Left lobe of liver (tissue), 2 donors: Measurements from ENCODE around the gene ADCY7. TPM values are rescaled to one million over a fixed set of nuclear protein-coding genes. Genes with fewer than 3 reads are reported as not detected.

Source experiments
- ATAC-seq: fragments of 200-7000 bp; cut with Tn5 transposase; one replicate; pipeline ENCODE4 v1.9.1; 2020; ENCODE audit warnings: mild to moderate bottlenecking, moderate library complexity
- DNase-seq: peaks from one replicate; pipeline ENCODE4 v3.0.0-alpha.2; 2020; ENCODE audit warnings: low spot score
- total RNA-seq: library from RNA; stranded (reverse); gene quantifications from one replicate; pipeline ENCODE4 v1.2.1, GENCODE V29; 2021
- donor health status: DM: no; HTN: no; CAD: no; lungs with moderate emphysema.
- donor health status: DM: no; HTN: yes; CAD: no.

ADCY7 gene
- total RNA-seq, 1 donor from 2014 or later: 4.9 TPM

- peak; percentile 43 for DNase-seq
- no peak for ATAC-seq
These were observed 525 bp upstream of the ADCY7 start for GRCh38 chr16:50265716-50266336.

GRCh38 chr16:50267151-50267631 is 840 bp downstream of the ADCY7 start:
- no peak for ATAC-seq
- peak; percentile 41 for DNase-seq

GRCh38 chr16:50267651-50268050 is 1.3 kb downstream of the ADCY7 start:
- ATAC-seq: no peak
- DNase-seq: peak; percentile 39

DNA sequence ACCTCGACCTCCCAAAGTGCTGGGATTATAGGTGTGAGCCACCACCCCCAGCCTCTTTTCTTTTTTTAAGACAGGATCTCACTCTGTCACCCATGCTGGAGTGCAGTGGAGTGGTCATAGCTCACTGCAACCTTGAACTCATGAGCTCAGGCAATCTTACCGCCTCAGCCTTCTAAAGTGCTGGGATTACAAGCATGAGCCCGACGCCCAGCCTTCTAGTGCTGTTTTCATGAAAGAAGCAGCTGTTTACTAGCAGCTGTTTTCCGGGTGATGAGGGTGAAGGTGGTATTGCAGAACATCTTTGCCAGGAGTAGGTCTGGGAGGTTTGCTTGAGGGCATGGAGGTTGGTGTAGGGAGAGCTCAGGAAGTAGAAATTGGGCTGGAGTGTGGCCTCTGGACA is 2.0 kb downstream of the ADCY7 start:
- ATAC-seq: no peak
- DNase-seq: no peak

- ATAC-seq (no peak), DNase-seq (no peak)
These were observed 2.8 kb downstream of the ADCY7 start for GRCh38 chr16:50269061-50269705.

DNA sequence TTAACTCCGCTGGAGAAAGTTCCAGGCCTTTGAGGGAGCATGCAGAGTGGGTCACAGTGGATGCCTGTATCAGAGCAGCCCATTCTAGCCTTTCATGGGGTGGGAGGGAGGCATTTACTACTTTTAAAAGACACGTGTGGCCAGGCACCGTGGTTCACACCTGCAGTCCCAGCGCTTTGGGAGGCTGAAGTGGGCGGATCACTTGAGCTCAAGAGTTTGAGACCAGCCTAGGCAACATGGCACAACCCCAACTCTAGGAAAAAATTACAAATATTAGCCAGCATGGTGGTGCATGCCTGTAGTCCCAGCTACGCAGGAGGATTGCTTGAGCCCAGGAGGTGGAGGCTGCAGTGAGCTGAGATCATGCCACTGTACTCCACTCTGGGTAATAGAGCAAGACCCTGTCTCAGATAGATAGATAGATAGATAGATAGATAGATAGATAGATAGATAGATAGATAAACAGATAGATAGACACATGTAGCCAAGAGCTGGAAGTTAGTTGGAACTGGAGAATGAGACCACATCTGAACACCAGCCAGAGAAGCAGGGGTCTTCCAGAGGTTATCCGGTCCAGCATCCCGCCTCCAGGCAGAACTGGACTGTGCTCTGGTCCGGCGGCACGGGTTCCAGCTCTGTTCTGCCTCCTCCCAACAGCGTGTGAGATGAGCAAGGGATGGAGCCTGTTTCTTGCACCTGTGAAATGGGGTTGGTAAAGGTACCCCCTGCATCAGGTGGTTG is 3.6 kb downstream of the ADCY7 start:
- no peak for ATAC-seq
- DNase-seq: no peak

- no peak for DNase-seq
- peak; percentile 79 for ATAC-seq
These were observed 4.3 kb downstream of the ADCY7 start for GRCh38 chr16:50270510-50271147.

DNA sequence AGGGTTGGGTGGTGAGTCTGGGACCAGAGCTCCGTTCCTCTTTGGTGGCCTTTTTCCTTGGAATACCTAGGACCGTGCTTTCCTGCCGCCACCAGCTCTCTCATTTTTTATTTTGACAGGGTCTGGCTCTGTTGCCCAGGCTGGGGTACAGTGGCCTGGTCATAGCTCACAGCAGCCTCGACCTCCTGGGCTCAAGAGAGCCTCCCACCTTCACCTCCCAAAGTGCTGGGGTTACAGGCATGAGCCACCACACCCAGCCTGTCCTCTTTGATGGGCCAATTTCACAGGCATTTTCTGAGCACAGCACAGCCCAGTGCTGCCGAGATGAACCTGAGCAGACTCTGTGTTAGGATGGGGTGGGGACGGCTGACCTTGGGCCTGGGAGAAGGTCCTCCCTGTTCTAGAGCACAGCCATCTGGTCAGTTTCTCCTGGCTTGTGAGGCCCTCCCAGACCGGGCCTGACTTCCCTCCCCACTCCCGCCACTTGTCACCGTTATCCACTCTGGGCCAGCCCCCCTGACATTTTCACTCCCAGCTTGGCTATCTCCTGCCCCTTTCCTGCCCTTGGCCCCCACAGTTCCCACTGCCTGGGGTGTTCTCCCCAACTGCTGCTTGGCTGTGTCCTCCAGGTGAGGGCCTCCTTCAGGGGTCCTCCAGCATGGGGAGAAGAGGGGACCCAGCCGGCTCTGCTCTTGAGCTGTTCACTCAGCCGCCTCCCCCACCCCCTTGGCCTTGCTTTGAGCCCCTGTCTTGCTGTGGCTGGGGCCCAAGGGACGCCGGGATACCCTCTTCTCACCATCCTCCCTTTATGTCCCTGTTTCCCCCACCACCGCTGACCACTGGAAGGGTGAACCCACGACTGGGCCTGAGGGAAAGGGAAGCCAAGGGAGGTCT is 5.0 kb downstream of the ADCY7 start:
- peak; percentile 5 for ATAC-seq

DNA sequence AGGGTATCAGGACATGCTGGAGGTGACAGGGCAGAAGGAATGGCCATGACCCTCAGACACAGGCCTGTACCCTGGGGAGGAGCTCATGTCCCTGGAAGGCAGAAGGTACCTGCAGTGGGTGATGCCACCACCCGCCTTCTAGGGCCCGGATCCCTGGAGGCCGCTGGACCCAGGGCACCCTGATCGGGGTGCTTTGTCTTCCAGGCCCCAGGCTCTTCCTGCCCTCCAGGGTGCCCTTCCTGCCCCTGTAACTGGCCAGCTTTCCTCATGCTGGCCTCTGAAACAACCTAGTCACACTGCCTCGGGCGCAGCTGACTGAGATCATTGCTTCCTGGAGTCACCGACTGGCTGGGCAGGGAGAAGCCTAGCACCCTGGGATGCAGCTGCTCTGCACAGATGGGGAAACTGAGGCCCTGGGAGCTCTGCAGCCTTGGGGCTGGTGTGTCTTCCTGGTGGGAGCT is 5.8 kb downstream of the ADCY7 start:
- ATAC-seq (no peak), DNase-seq (no peak)

More for the DNA sequence above, 5.0 kb downstream of the ADCY7 start:
- DNase-seq: peak; percentile 44

- DNase-seq (no peak), ATAC-seq (no peak)
These were observed 6.5 kb downstream of the ADCY7 start for GRCh38 chr16:50272687-50273381.

DNA sequence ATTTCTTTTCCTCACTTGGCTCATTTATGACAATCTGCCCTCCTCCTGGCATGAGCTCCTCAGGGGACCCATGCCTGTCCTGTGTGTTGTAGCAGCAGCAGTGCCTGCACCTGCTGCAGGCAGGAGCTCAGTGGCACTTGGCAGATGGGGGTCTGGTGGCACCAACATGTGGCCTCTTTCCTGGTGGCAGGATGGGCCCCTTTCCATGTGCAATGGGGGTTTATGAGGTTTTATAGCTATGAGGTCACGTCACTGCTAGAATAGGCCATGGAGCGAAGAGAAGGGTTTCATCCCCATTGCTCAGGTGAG is 7.0 kb downstream of the ADCY7 start:
- DNase-seq (no peak), ATAC-seq (no peak)

DNA sequence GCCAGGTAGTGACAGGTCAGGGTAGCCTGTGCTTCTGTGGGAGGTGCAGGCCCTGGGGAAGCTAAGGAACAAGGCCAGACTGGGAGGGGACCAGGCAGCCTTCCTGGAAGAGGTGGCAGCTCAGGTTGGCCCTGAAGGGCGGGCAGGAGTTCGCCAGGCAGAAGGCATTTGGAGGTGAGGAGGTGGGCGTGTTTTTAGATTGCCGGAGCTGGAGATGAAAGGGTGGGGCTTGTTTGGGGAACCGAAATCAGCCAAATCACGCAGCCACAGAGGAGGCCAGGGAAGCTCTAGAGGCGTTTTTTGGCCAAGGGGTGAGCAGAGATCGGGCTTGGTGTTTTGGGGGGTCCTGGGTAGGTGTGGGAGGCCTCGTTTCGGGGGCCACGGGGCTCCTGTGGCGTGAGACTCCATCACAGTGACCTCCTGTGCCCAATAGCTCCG is 7.6 kb downstream of the ADCY7 start:
- DNase-seq (no peak), ATAC-seq (peak; percentile 10)

DNA sequence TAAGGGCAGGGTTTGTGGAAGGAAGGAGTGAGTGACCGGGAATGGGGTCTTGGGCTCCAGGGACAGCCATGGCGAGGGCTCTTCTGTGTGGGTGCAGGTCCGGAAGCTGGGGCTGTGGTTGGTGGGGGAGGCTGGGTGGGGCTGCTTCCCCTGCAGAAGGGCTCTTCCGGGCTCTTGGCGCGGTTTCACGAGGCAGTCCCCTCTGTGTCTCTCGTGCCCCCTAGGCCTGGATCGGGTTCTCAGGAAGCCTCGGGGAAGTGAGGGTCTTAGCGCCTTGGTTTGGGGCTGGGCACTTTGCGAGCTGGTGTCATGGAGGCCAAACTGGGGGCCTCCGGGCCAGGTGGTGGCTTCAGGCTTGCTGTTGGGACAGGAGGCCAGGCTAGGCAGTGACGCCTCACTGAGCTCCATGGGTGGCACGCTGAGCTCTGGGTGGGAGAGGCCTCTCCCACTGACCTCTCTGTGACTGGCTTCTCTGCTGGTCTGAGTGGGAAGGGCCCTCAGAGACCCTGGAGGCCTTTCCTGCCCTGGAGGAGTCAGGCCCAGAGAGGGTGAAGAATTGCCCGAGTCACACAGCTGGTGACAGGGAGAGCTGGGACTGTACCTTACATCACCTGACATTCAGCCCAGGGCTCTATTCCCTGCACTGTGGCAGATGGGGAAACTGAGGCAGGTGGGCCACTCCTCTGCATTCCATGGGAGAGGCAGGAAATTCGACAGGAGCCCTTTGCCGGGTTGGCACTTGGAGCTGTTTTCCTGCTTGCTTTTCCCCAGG is 8.2 kb downstream of the ADCY7 start:
- ATAC-seq (no peak), DNase-seq (no peak)

GRCh38 chr16:50275098-50275415 is 8.7 kb downstream of the ADCY7 start:
- DNase-seq: no peak
- ATAC-seq: no peak

- no peak for DNase-seq
These were observed 9.3 kb downstream of the ADCY7 start for GRCh38 chr16:50275428-50276325.

GRCh38 chr16:50276326-50276640 is 9.9 kb downstream of the ADCY7 start:
- DNase-seq: no peak
- ATAC-seq: no peak

More at GRCh38 chr16:50275428-50276325, 9.3 kb downstream of the ADCY7 start:
- ATAC-seq: no peak

GRCh38 chr16:50276801-50277555 is 10.6 kb downstream of the ADCY7 start:
- no peak for DNase-seq
- no peak for ATAC-seq

GRCh38 chr16:50278251-50278650 is 11.9 kb downstream of the ADCY7 start:
- ATAC-seq: no peak
- DNase-seq: no peak
